Upper lobe of right lung (tissue), 1 donor: Measurements from ENCODE around the gene HPS6. TPM values are rescaled to one million over a fixed set of nuclear protein-coding genes. Genes with fewer than 3 reads are reported as not detected.

Source experiments
- ATAC-seq: fragments of 200-7000 bp; cut with Tn5 transposase; one replicate; pipeline ENCODE4 v1.9.1; 2020; ENCODE audit warnings: mild to moderate bottlenecking, moderate library complexity
- DNase-seq: peaks from one replicate; pipeline ENCODE4 v3.0.0-alpha.2; 2020
- H3K27ac ChIP-seq: fragments of 200-600 bp; one replicate; pipeline ENCODE4 v1.8.0; 2022
- H3K27me3 ChIP-seq: fragments of 200-600 bp; one replicate; pipeline ENCODE4 v1.8.0; 2022; ENCODE audit warnings: mild to moderate bottlenecking
- H3K36me3 ChIP-seq: fragments of 200-600 bp; one replicate; pipeline ENCODE4 v1.8.0; 2022
- H3K4me1 ChIP-seq: fragments of 200-600 bp; one replicate; pipeline ENCODE4 v1.8.0; 2022
- H3K4me3 ChIP-seq: fragments of 200-600 bp; one replicate; pipeline ENCODE4 v1.8.0; 2022; ENCODE audit warnings: mild to moderate bottlenecking
- H3K9me3 ChIP-seq: fragments of 200-600 bp; one replicate; pipeline ENCODE4 v1.8.0; 2022
- intact Hi-C: fragments of 100-400 bp; cut with DNase I; formaldehyde crosslinking; loops from one replicate; pipeline ENCODE4 v1.11.0; 2022
- total RNA-seq: library from RNA; stranded (reverse); fragmentation: NEBNext Ultra II Directional; extraction: Animal tissue kit (Norgen Biotek cat#: 25700); gene quantifications from one replicate; pipeline ENCODE4 v1.2.1, GENCODE V29; 2021
- TF ChIP-seq, protein P1 (sequence below): fragments of 200-600 bp; IDR thresholded peaks from one replicate; pipeline ENCODE4 v1.8.0; 2022; ENCODE audit warnings: antibody characterized with exemption
- donor health status: DM: no; HTN: yes; CAD: no; lungs with severe emphysema.

The HPS6 gene
- total RNA-seq, 1 donor from 2014 or later, result 22.6 TPM

DNA sequence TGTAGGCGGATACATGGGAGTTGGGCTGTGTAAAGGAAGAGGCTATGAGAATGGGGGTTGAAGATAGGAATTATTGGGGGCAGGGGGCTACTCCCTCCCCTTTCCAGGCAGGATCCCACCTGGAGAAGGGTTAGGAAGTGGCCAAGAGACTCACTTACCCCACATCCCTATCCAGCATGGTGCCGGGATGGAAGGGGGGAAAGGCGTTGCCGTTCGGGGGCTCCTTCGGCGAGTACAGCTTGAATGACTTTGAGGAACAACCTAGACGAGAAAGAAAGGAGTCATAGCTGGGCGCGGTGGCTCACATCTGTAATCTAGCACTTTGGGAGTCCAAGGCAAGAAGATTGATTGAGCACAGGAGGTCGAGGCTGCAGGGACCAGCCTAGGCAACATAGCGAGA, 46.1 kb downstream of the HPS6 start:
- H3K36me3 ChIP-seq, result peaks cover 53% of the 10 kb centered on the region
- DNase-seq (no peak), ATAC-seq (no peak)
- TF ChIP-seq, protein P1, sequence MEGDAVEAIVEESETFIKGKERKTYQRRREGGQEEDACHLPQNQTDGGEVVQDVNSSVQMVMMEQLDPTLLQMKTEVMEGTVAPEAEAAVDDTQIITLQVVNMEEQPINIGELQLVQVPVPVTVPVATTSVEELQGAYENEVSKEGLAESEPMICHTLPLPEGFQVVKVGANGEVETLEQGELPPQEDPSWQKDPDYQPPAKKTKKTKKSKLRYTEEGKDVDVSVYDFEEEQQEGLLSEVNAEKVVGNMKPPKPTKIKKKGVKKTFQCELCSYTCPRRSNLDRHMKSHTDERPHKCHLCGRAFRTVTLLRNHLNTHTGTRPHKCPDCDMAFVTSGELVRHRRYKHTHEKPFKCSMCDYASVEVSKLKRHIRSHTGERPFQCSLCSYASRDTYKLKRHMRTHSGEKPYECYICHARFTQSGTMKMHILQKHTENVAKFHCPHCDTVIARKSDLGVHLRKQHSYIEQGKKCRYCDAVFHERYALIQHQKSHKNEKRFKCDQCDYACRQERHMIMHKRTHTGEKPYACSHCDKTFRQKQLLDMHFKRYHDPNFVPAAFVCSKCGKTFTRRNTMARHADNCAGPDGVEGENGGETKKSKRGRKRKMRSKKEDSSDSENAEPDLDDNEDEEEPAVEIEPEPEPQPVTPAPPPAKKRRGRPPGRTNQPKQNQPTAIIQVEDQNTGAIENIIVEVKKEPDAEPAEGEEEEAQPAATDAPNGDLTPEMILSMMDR, result no peak
- H3K27ac ChIP-seq, result no peak overlapping the region
- intact Hi-C loops, result no loop called here
- no peaks in the 10 kb centered on the region for H3K9me3 ChIP-seq
- no peaks in the 10 kb centered on the region for H3K27me3 ChIP-seq
- H3K4me3 ChIP-seq, result no peak overlapping the region
- H3K4me1 ChIP-seq, result peaks cover 34% of the 10 kb centered on the region

DNA sequence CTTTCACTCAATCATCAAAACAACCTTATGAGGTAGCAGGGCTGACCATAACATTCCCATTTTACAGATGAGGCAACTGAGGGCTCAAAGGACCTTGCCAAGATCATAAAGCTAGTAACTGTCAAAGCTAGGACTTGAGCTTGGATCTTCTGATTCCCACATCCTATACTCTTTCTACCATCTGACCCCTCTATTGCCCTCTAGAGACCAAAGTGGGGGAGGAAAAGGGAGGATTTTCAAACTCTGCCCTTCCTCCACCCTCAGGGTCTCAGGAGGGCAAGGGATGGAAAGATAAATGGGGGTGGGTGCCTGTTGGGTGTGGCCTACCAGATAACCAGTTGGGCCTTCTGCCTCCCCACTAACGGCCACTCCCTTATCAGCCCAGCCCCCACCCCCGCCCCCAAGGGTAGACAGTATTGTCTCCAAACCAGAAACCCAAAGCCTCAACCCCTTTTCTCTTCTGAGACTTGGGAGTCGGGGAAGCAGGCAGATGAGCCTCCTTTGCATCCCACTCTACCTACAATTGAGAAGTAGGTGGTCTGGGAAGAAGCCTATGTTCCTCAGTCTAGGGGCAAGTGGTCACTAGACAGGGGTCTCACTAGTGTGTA, 47.2 kb downstream of the HPS6 start:
- ATAC-seq, result no peak
- H3K4me1 ChIP-seq, result peaks cover 44% of the 10 kb centered on the region
- no peaks in the 10 kb centered on the region for H3K27me3 ChIP-seq
- no peak overlapping the region for H3K4me3 ChIP-seq
- intact Hi-C loops, result no loop called here
- no peak for DNase-seq
- TF ChIP-seq, protein P1, result peak; percentile 17
- H3K36me3 ChIP-seq, result peaks cover 44% of the 10 kb centered on the region
- H3K27ac ChIP-seq, result no peak overlapping the region
- H3K9me3 ChIP-seq, result no peaks in the 10 kb centered on the region

DNA sequence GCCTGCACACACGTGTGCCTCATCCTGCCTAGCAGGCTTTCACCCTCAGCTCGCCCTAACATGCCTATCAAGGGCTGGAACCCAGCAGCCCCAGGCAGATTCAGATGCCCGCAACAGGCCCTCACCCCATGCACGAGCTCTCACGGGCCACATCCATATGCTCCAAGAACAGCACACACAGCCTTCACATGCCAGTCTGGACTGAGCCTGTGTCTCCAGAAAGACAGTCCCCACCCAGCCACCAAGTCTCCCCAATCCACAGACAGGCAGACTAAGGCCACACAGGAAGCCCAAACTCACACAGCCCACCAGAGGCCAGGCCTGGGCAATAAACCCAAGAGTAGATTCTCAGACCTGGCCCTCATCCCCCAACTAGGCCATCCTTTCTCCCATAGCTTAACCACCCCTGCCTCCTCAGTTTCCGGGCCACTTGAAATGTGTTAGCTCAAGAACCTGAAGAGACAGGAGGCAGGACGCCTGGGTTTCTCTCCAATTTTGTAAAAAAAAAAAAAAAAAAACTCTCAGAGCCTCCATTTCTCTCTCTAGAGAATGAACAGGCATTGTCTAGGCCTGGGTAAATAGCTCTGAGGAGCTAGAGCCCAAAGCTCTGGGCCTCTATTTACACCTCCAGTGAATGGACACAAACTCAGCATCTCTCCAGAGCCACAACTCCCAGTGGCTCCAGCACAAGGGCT, 48.3 kb downstream of the HPS6 start:
- Histone ChIP-seq H3K27ac (peak overlapping the region; percentile 84), H3K9me3 (no peaks in the 10 kb centered on the region), H3K4me1 (peaks cover 55% of the 10 kb centered on the region), H3K27me3 (no peaks in the 10 kb centered on the region), H3K36me3 (peaks cover 33% of the 10 kb centered on the region), H3K4me3 (peak overlapping the region; percentile 70)
- ATAC-seq (no peak), DNase-seq (no peak)
- intact Hi-C loops, result no loop called here
- TF ChIP-seq, protein P1, result no peak

DNA sequence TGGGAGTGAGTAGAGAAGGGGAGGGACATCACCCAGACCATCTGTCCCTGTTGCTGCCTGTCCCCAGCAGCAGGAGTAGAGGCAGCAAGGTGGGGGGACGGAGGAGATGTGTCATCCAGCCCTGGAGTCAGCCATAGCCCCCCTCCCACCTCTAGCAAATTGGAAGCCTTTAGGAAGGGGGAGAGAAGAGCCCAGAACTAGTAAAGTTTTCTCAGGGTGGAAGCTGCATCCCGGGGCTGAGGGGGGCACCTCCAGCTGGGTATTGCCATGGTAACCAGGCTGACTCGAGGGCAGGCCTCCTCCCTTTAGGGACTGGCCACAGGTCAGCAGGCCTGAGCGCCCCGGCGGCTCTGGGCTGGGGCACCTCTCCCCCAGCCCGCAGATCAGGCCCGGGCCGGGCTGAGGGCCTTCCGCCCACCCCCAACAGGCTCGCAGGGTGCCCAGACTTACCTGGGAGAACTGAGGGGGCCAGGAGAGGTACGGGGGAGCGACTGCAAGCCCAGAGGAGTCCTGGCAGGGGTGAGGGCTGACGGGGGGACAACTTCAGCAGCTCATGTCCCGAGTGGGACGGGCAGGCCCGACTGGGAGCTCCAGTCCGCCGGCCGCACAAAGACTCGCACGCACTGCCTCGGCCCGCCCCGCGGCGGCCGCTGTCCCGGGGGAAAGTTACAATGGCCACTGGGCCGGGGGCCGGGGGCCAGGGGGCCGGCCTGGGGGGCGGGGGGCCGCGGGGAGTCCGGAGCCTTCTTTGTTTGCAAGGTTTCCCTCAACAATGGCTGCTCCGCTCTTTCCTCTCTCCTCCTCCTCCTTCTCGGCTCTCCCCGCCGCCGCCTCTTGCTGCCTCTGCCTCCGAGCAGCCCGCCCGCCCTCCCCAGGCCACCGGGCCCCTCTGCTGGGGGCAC, 49.1 kb downstream of the HPS6 start:
- peak; percentile 69 for DNase-seq
- TF ChIP-seq, protein P1, result no peak
- Histone ChIP-seq H3K4me3 (peak overlapping the region; percentile 70), H3K27me3 (no peaks in the 10 kb centered on the region), H3K9me3 (no peaks in the 10 kb centered on the region), H3K4me1 (peaks cover 61% of the 10 kb centered on the region), H3K36me3 (peaks cover 25% of the 10 kb centered on the region), H3K27ac (peak overlapping the region; percentile 84)
- intact Hi-C loops, result no loop called here
- ATAC-seq, result peak; percentile 1

DNA sequence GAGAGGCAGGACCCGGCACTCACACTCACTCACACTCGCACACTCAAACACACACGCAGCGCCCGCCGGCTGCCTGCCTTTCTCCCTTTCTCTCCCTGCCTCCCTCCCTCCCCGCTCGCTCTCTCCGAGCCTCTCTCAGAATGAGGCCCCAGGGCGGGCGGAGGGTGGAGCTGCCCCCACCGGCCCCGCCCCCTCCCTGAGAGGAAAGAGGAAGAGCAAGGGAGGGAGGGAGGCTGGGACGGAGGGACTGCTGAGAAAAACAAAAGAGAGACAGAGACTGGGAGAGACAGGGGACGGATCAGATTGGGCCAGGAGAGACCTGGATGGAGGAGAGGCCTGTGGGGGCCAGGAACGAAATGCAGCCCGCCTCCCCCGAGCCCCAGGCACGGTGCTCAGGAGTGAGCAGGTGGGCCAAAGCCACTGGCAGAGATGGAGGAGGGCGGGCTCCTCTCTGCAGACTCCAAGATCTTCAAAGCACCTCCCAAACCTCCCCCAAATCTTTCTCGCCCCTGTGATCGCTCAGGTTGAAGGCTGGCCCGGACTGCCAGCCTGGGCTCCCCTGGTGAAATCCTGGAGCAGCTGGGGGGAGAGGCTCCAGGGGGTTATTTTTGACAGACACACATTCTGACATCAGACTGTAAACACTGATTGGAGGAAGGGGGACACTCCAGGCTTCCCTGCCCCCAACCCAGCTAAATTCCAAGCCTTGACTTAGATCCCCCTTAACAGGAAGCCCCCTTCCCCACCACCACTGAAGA, 49.9 kb downstream of the HPS6 start:
- intact Hi-C loops, result no loop called here
- H3K9me3 ChIP-seq, result no peaks in the 10 kb centered on the region
- peak; percentile 94 for DNase-seq
- peak overlapping the region; percentile 70 for H3K4me3 ChIP-seq
- TF ChIP-seq, protein P1, result no peak
- no peaks in the 10 kb centered on the region for H3K27me3 ChIP-seq
- H3K27ac ChIP-seq, result peak overlapping the region; percentile 84
- peaks cover 61% of the 10 kb centered on the region for H3K4me1 ChIP-seq
- peaks cover 17% of the 10 kb centered on the region for H3K36me3 ChIP-seq
- peak; percentile 89 for ATAC-seq
